ENCODE data around the gene COL18A1.
"Not testable (repeated sequence)": the region's sequence is repeated elsewhere in the genome, so short reads cannot be mapped to it uniquely, and the experiment has no call there.

The COL18A1 gene

GRCh38 chr21:45549626-45550463 lies 144.9 kb downstream of the COL18A1 start:
- DNase-seq: no peak

DNA sequence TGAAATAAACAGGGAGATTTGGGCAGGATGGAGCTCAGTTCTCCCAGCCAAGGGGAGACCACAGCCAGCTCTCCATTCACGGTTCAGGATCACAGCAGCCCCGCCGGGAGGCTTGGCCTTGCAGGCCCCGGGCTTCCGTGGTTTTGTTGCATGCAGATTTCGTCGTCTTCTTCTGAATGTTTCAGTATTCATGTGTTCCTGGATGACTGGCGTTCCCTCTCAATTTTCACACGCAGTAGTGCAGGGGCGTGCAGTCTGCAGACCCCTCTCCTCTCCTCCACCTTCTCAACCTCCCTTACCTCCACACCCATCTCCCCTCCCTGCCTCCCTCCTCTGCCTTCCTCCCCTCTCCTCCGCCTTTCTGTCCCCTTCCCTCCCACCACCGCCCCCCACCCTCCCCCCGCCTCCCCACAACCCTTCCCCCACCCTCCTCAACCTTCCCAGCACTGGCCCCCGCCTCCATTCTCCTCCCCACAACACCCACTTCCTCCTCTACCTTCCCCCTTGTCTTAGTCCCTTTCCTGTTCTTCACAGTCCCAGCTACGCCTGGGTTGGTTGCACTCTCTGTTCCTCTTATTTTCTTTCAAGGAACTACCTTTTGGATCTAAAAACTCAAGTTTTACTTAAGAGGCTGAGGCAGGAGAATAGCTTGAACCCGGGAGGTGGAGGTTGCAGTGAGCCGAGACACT lies 145.7 kb downstream of the COL18A1 start:
- DNase-seq: peak; percentile 56

- DNase-seq: peak; percentile 52
These were observed 146.4 kb downstream of the COL18A1 start for GRCh38 chr21:45551316-45551715.

DNA sequence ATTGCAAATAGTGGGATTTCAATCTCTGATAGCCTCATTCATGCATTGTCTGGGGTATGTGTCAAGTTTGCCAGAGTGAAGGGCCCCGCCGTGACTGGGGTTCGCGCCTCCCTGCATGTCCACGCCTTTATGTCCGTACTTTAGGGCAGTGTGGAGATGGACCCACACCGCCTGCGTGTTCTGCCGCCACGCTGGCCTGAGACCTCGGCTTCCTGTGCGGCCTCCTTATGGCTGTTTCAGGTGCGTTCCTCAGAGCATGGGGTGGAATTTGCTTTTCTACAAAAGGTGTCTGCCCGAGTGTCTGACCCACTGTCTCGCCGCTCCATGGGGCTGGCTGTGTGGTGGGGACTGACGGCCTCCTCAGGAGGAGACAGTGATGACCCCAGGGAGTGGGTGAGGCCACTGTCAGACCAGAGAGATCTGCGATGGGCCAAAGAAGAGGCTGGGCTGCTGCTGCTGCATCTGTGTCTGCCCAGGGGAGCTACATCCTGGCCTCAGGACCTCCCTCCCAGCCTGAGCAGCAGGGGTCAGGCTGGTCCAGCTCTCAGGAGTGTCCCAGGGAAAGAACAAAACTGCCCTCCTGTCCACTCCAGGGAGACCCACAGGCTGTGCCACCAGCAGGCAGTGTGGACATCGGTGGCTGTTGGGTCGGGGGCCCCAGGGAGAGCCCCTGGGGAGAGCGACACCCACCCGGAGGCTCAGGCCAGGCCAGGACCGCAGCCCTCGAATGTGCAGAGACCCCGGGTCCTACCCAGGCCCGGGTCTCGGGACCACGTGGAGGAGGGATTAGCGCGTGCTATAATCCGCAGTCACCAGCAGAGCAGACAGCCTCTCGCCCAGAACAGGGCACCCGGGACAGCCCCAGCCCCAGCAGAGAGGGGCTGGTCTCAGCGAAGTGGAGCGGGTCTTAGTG lies 147.1 kb downstream of the COL18A1 start:
- DNase-seq: no peak

DNA sequence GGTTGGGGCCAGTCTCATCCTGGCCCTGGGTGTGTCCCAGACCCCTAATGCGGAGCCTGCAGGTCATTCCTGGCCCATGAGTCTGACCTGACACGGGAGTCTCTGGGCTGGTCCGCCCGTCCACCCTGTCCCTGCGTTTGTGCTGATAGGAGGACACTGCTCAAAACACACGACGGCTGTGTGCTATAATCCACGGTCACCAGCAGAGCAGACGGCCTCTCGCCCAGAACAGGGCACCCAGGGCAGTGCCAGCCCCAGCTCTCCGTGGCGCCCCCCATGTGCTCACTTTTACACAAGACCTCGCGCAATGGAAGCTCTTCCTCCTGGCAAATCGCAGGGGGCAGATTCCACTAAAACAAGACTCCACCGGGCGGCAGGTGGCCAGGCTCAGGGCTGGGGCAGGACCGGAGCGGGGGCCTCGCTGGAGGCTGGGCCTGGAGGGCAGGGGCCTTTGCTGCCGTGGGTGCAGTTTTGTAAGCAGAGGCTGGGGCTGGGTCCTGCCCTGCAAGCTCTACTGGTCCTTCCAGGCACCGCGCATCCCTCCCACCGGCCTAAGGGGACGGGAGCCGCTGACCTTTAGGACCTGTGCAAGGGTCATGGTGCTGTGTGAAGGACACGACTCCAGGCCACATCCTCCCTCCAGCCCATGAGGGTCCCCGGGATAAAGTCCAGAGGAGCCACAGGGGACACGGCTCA lies 147.9 kb downstream of the COL18A1 start:
- no peak for DNase-seq

- DNase-seq: peak; percentile 91
These were observed 149.7 kb downstream of the COL18A1 start for GRCh38 chr21:45554477-45555175.

DNA sequence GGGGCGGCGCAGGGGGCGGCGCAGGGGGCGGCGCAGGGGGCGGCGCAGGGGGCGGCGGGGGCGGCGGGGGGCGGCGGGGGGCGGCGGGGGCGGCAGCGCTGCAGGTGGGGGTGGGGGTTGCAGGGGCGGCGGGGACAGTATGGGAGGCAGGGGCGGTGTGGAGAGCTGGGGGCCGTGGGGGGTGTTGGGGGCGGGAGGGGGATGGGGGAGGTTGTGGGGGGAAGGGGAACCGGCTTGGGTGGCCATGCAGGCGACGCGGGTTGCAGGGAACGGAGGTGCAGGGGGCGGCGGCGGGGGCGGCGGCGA lies 150.2 kb downstream of the COL18A1 start:
- no peak for DNase-seq

DNA sequence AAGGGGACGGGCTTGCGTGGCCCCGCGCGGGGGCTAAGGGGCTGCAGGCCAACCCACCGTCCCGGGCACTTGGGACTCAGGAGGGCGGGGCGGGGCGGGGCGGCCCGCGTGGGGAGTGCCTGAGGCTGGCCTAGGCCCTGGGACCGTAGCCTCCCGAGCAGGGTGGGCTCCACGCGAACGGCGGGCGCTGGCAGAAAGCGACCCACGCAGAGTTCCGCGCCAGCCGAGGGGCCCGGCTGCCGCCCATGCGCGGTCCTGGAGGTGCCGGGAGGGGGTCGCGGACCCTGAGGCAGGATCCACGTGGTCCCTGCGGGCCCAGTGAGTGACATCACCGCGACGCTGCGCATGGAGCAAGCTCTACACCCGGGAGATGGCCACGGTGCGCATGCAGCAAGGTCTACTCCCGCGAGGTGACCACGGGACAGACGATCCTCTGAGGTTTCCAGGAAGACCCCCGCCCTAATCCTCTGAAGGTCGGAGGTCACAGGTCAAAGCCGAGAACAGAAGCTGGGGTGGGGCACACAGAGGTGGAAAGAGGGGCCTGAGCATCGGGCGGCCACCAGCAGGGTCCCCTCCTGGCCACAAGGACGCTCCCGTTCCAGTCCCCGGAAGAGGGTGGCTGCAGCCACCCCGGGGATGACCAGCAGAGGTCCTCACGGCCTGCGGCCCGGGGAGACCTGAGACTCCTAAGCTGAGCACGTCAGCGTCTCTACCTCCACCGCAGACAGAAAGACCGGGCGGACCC lies 150.8 kb downstream of the COL18A1 start:
- peak; percentile 61 for DNase-seq

DNA sequence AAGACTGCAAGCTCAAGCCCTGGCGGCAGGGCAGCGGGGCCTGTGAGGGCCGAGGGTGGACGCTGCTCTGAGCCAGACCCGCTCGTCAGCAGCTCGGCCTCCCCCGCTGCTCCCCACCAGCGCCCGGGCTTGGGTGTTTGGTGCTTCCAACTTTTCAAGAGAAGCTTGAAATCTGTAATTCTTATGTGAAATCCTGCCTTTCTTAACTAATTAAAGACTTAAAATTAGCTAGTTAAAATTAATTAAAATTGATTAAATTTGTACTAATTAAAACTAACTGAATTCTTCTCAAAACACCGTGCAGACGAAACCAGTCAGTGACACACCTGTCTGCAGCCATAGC lies 151.3 kb downstream of the COL18A1 start:
- DNase-seq: no peak

GRCh38 chr21:45556645-45557615 lies 152.0 kb downstream of the COL18A1 start:
- no peak for DNase-seq

DNA sequence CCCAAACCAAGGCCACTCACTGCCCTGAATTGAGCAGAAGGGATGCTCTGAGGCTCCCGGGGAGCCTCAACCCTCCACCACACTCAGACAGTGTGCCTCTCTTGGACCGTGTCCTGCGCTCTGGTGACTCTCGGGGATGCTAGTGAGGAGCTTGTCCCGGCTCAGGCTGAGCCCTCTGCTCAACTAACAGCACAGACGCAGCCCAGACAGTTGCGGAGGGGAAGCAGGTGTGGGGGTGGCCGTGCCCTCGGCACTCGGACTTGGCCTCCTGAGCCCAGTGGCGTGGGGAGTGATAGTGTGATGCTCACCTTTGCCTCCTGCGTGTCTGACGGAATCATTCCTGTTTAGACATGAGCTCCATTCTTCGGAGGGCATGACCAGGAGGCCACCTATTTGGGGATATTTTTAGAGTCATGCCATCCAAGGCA lies 152.7 kb downstream of the COL18A1 start:
- no peak for DNase-seq

- no peak for DNase-seq
These were observed 153.2 kb downstream of the COL18A1 start for GRCh38 chr21:45558044-45558721.

- DNase-seq: no peak
These were observed 154.5 kb downstream of the COL18A1 start for GRCh38 chr21:45559216-45560105.

DNA sequence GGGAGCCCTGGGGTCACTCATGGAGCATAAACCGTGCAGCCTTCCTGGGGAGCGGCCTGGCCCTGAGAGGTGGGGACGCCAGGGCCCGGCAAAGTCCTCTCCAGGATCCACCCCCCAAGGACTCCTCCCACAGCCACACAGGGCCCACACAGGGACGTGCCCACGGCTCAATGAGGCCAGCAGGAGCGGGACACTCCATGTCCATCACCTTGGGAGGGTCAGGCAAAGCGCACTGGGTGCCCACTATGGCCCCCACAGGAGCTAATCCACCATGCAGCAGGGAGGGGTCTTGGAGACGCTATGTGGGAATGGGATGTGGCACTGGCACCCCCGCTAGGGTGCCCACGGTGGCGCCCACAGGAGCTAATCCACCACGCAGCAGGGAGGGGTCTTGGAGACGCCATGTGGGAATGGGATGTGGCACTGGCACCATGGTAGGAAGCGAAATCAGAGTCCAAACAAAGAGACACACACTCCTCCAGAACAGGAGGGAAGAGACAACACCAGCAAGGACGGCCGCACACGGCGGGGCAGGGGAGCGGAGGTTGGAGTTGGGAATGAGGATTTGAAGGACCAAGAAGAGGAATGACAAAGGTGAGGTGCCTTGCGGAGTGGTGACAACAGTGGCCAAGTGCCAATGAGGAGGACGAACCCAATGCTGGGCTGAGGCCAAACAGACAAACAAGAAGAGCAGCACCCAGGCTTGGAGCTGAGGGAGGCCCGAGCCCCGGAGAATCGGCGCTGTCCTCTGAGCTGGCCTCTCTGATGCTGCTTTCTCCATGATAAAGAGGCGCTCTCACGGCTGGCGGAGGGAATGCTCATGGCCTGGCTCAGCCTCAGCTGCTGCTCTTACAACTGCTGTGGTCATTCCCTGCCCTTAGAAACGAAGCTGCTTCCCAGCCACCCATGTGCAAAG lies 155.4 kb downstream of the COL18A1 start:
- no peak for DNase-seq

DNA sequence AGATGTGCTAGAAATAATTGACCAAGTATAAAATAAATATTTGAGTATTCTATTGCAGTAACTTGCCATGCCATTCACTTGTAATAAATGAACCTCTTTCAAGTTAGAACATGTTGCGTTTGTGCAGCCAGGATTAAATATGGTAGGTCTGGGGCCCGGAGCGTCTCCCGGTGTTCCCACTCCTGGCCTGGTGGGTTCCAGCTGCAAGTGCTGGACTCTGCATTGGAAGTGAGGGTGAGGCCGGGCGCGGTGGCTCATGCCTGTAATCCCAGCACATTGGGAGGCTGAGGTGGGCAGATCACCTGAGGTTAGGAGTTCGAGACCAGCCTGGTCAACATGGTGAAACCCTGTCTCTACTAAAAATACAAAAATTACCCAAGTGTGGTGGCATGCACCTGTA lies 156.3 kb downstream of the COL18A1 start:
- DNase-seq: not testable (repeated sequence)

- no peak for DNase-seq
These were observed 157.4 kb downstream of the COL18A1 start for GRCh38 chr21:45562402-45562801.

DNA sequence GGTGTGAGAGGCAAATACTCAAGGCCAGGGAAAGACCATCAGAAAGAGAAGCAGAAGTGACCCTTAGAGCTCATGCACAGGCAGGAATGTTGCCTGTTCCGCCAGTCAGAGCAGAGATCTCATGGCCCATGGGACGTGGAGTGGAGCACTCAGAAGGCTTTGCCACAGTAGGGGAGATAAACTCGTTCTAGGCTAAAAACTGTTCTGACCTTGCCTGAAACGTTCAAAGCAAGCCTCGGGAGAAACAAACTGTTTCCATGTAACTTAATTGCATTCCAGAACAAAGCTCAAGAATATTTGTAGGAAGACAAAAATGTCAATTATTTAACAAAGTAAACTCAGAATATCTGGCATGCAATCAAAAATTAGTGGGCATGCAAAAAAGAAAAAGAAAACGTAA lies 158.0 kb downstream of the COL18A1 start:
- no peak for DNase-seq

Data from CD4-positive, alpha-beta T cell treated with Interleukin-10 for 1 hour (primary cell).